ENCODE data around the gene CHST3.

GRCh38 chr10:72012796-72013195 is 48.6 kb downstream of the CHST3 start:
- TF ChIP-seq, protein P1, sequence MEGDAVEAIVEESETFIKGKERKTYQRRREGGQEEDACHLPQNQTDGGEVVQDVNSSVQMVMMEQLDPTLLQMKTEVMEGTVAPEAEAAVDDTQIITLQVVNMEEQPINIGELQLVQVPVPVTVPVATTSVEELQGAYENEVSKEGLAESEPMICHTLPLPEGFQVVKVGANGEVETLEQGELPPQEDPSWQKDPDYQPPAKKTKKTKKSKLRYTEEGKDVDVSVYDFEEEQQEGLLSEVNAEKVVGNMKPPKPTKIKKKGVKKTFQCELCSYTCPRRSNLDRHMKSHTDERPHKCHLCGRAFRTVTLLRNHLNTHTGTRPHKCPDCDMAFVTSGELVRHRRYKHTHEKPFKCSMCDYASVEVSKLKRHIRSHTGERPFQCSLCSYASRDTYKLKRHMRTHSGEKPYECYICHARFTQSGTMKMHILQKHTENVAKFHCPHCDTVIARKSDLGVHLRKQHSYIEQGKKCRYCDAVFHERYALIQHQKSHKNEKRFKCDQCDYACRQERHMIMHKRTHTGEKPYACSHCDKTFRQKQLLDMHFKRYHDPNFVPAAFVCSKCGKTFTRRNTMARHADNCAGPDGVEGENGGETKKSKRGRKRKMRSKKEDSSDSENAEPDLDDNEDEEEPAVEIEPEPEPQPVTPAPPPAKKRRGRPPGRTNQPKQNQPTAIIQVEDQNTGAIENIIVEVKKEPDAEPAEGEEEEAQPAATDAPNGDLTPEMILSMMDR (IDR thresholded peaks at IDR 0.05) = no peak
- TF ChIP-seq POLR2AphosphoS5 (IDR thresholded peaks at IDR 0.05) (no peak), POLR2A (IDR thresholded peaks at IDR 0.05; ENCODE audit: low read depth) (no peak)
